8988T (cell line): Measurements from ENCODE around the gene RSAD1.
"Not testable (repeated sequence)": the region's sequence is repeated elsewhere in the genome, so short reads cannot be mapped to it uniquely, and the experiment has no call there.

ENCODE experiments used
- DNase-seq: peaks from one replicate; pipeline ENCODE4 v3.0.0; 2011

Gene RSAD1

DNA sequence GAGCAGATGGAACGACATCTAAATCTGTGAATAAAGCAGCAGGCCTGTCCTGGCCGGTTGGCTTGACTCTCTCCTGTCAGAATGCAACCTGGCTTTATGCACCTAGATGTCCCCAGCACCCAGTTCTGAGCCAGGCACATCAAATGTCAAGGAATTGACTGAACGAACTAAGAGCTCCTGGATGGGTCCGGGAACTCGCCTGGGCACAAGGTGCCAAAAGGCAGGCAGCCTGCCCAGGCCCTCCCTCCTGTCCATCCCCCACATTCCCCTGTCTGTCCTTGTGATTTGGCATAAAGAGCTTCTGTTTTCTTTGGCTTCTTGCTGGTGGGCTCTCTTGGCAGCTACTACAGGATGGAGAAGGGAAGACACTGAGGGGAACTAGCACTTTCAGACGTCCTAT lies 4.1 kb upstream of the RSAD1 start:
- DNase-seq: no peak

DNA sequence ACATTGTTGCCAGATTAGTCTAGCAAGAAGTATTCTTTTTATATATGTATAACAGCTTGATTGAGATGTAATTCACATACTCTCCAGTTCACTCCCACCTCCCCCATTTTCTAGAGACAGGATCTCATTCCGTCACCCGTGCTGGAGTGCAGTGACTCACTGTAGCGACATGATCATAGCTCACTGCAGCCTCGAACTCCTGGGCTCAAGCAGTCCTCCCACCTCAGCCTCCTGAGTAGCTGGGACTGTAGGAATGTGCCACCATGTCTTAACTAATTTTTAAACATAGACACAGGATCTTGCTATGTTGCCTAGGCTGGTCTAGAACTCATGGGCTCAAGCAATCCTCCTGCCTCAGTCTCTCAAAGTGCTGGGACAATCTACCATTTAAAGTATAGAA lies 3.3 kb upstream of the RSAD1 start:
- no peak for DNase-seq

- not testable (repeated sequence) for DNase-seq
These were observed 2.7 kb upstream of the RSAD1 start for GRCh38 chr17:50475775-50476544.

DNA sequence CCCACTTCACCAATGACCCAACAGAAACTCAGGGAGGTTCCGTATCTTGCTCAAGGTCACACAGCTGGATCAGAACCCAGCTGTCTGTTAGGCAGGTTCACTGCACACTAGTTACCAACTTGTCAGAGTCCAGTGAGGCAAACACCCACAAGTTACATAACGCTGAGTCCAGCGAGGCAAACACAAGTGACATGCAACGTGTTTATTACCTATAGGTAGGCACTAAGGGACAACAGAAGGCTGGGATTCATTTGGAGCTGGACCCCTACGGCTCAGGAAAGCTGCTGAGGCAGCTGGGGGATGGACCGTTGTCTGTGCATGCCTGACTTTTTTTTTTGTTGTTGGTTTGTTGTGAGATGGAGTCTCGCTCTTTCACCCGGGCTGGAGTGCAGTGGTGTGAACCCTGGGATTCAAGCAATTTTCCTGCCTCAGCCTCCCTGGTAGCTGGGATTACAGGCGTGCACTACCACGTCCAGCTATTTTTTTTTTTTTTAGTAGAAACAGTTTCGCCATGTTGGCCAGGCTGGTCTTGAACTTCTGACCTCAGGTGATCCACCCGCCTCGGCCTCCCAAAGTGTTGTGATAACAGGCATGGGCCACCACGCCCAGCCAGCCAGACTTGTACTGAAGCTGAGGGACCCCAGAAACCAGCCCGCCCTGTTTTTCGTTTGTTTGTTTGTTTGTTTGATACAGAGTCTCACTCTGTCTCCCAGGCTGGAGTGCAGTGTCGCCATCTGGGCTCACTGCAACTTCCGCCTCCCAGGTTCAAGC lies 1.9 kb upstream of the RSAD1 start:
- DNase-seq: no peak

DNA sequence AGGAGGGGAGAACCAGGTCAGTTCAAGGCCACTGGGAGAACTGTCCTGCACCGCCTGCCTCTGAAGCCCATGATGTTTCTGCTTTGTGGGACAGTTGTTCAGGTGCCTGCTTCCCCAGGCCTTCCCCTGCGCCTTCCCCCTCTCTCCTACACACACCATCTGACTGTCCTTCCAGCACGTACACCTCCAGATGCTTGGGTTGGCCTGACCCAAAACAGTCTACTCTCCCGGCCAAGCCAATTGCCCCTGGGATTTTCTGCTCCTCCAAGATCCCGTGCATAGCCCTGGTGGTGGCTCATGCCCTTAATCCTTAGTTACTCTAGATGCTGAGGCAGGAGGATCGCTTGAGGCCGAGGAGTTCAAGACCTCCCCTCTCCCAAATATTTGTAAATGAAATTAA lies 684 bp upstream of the RSAD1 start:
- DNase-seq: no peak

DNA sequence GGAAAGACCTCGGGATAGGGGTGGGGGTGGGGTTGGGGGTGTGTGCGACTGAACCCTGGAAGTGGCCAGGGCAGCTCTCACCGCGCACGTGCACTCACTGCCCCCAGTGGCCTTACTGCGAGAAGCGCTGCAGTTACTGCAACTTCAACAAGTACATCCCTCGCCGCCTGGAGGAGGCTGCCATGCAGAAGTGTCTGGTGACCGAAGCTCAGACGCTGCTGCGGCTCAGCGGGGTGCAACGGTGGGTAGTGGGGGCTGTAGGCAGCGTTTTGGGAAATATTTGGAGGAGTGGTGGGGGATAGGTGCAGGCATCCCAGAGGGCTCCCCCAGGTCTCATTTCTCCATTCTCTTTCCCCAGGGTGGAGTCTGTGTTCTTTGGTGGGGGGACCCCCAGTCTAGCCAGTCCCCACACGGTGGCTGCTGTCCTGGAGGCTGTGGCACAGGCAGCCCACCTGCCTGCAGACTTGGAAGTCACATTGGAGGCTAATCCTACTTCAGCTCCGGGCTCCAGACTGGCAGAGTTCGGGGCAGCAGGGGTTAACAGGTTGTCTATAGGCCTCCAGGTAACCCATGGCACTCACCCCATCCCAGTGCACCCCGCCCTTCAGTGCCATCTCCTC lies 972 bp downstream of the RSAD1 start:
- DNase-seq: peak; percentile 90

- no peak for DNase-seq
These were observed 1.6 kb downstream of the RSAD1 start for GRCh38 chr17:50480142-50480764.

GRCh38 chr17:50480854-50481490 lies 2.3 kb downstream of the RSAD1 start:
- no peak for DNase-seq

DNA sequence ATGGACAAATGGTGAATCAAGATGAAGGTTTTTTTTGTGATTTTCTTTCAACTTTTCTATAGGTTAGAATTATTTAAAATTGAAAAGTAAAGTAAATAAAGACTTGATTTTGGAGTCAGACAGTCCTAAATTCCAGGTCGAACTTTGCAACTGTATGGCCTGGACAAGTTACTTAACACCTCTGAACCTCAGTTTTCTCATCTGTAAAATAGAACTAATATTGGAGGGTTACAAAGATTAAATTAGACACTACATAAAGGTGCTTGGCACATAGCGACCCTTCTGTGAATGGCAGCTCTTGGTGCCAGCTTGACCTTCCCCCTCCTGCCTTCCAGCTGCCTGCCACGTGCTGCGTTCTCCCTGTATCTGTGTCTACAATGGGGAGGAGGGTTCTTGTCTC lies 3.0 kb downstream of the RSAD1 start:
- DNase-seq: no peak

DNA sequence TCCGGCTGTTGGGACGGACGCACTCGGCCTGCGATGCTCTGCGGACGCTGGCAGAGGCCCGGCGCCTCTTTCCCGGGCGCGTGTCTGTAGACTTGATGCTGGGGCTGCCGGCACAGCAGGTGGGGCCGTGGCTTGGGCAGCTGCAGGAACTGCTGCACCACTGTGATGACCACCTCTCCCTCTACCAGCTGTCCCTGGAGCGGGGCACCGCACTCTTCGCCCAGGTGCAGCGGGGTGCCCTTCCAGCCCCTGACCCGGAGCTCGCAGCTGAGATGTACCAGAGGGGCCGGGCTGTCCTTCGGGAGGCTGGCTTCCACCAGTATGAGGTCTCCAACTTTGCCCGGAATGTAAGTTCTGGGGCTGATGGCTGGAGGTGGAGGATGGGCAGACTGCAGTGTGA lies 3.5 kb downstream of the RSAD1 start:
- no peak for DNase-seq

DNA sequence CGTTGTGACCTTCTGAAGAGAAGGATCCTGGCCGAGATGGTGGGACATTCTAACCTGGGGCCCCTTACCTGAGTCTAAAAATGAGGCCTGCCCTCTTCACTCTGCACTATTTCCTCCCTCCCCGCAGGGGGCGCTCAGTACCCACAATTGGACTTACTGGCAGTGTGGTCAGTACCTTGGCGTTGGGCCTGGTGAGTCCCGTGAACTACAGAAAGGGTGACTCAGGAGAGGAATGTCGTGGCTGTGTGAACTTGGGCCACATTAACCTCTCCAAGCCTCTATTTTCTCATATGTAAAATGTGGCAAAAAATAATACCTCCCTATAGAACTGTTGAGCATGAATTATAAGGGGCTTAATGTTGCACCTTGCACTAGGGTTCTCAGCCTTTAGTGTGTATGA lies 3.9 kb downstream of the RSAD1 start:
- DNase-seq: peak; percentile 85

DNA sequence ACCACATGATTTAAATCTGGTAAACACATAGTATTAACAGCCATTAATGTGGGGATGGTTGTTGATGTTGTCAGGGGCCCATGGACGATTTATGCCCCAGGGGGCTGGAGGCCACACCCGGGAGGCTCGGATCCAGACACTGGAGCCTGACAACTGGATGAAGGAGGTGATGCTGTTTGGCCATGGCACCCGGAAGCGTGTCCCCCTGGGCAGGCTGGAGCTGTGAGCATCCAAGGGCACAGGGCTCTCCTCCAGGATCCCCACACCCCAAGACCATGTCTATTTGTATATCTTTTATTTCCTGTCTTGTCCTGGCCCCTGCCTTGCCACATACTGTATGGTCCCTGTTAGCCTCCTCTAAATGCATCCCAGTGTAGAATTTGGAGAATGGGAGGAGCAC lies 4.6 kb downstream of the RSAD1 start:
- DNase-seq: no peak

GRCh38 chr17:50484386-50485155 lies 5.9 kb downstream of the RSAD1 start:
- DNase-seq: no peak

GRCh38 chr17:50487213-50488096 lies 8.8 kb downstream of the RSAD1 start:
- DNase-seq: no peak

GRCh38 chr17:50488880-50489279 lies 10.2 kb downstream of the RSAD1 start:
- DNase-seq: no peak

DNA sequence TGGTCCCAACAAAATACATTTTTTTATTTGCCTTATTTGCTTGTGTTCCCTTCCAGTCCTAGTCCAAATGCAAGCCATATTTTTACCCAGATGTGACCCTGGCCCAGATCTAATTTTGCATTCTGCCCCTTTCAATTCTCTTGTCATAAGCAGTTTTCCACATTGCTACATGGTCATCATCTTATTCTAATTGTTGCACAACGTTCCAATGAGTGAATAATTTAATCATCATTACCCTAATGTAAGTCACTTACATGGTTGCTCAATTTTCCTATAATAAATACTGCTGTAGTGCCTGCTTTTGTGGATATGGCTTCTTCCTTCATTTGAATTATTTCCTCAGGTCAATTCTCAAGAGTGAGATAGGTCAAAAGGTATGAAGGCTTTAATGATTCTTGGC lies 12.8 kb downstream of the RSAD1 start:
- no peak for DNase-seq

DNA sequence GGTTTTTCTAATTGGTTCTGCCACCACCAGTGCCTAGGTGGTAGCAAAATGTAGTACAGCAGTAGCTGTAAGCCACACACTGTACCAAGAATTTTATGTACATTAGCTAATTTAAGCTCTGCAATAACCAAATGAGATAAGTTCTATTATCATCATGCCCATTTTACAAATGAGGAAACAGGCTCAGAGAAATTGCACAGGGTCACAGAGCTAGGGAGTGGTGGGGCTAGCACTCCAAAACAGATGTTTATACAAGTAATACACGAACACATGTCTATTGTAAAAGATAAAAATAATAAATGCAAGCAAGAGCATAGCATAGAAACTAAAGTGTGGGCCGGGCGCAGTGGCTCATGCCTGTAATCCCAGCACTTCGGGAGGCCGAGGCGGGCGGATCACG lies 13.6 kb downstream of the RSAD1 start:
- no peak for DNase-seq

DNA sequence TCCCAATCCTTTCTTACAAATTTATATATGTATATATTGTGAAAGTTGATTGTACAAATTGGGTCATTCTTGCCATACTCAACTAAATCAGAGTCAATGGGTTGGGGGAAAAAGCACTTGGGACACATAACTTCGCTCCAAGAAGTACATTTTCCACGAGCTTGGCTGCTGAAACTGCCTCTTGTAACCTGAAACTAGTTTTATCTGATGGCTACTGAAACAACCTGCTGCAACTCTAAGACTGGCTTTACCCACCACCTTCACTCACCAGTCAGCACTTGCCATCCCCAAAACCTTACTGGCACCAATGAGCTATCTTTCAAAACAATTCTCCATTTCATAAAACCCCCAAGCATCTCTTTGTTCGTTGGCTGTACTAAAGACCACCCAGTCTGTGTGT lies 15.1 kb downstream of the RSAD1 start:
- DNase-seq: no peak

DNA sequence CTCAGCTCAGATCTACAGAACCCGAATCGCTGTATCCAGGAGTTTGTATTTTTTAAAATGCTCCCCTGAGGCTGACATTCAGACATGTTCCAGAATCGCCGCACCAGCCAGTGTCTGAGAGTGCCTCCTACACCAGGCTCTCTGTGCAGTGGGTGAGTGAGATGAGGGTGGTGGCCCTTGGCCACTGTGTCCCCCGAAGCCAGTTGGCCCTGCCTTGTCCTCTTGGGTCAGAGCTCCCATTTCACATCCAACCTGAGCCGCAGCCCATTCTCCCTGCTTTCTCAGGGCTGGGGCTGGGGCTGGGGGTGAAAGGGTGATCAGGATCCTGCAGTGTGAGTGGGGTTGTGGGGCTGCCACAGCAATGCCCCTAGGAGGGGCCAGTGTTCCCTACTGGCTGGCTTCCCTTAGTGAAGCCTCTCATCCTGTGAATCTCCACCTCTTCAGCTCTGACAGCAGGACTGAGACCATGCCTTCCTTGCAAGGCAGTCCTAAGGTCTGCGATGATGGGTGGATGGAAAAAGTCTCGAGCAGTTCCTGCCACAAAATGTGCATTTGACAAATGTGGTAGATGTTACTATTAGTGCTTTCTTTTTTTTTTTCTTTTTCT lies 16.7 kb downstream of the RSAD1 start:
- DNase-seq: no peak

- no peak for DNase-seq
These were observed 17.3 kb downstream of the RSAD1 start for GRCh38 chr17:50495918-50496317.
